Measurements from ENCODE around the gene SALL4.
"Not testable (repeated sequence)": the region's sequence is repeated elsewhere in the genome, so short reads cannot be mapped to it uniquely, and the experiment has no call there.

The SALL4 gene

GRCh38 chr20:51792960-51793359 lies 9.4 kb downstream of the SALL4 start:
- Histone ChIP-seq H3K4me3 (ENCODE audit: low read depth, low read length) (no peak overlapping the region), H3K36me3 (replicated peaks) (no peaks in the 10 kb centered on the region), H3K27ac (no peak overlapping the region), H3K27me3 (replicated peaks) (no peaks in the 10 kb centered on the region)
- TF ChIP-seq, protein P1, sequence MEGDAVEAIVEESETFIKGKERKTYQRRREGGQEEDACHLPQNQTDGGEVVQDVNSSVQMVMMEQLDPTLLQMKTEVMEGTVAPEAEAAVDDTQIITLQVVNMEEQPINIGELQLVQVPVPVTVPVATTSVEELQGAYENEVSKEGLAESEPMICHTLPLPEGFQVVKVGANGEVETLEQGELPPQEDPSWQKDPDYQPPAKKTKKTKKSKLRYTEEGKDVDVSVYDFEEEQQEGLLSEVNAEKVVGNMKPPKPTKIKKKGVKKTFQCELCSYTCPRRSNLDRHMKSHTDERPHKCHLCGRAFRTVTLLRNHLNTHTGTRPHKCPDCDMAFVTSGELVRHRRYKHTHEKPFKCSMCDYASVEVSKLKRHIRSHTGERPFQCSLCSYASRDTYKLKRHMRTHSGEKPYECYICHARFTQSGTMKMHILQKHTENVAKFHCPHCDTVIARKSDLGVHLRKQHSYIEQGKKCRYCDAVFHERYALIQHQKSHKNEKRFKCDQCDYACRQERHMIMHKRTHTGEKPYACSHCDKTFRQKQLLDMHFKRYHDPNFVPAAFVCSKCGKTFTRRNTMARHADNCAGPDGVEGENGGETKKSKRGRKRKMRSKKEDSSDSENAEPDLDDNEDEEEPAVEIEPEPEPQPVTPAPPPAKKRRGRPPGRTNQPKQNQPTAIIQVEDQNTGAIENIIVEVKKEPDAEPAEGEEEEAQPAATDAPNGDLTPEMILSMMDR (IDR thresholded peaks at IDR 0.05; ENCODE audit: low read depth, low read length, missing control alignments): no peak
- no peak for DNase-seq
- in situ Hi-C loops (cut with HindIII; ENCODE audit: low pct_ligation_motif_present, low sequenced_read_pairs): no loop called here

GRCh38 chr20:51791626-51792025 lies 10.7 kb downstream of the SALL4 start:
- Histone ChIP-seq H3K27ac (no peak overlapping the region), H3K27me3 (replicated peaks) (no peaks in the 10 kb centered on the region), H3K4me3 (ENCODE audit: low read depth, low read length) (no peak overlapping the region), H3K36me3 (replicated peaks) (no peaks in the 10 kb centered on the region)
- in situ Hi-C loops (cut with HindIII; ENCODE audit: low pct_ligation_motif_present, low sequenced_read_pairs): no loop called here
- TF ChIP-seq, protein P1 (IDR thresholded peaks at IDR 0.05; ENCODE audit: low read depth, low read length, missing control alignments): no peak
- DNase-seq: no peak

- Histone ChIP-seq H3K36me3 (replicated peaks) (no peaks in the 10 kb centered on the region), H3K27me3 (replicated peaks) (no peaks in the 10 kb centered on the region), H3K4me3 (ENCODE audit: low read depth, low read length) (no peak overlapping the region), H3K27ac (no peak overlapping the region)
- TF ChIP-seq, protein P1 (IDR thresholded peaks at IDR 0.05; ENCODE audit: low read depth, low read length, missing control alignments): no peak
- in situ Hi-C loops (cut with HindIII; ENCODE audit: low pct_ligation_motif_present, low sequenced_read_pairs): no loop called here
- DNase-seq: no peak
Measured at GRCh38 chr20:51790256-51790655, 12.1 kb downstream of the SALL4 start.

GRCh38 chr20:51789434-51789833 lies 12.9 kb downstream of the SALL4 start:
- DNase-seq: no peak
- no peaks in the 10 kb centered on the region for H3K36me3 ChIP-seq (replicated peaks)
- H3K4me3 ChIP-seq (ENCODE audit: low read depth, low read length): no peak overlapping the region
- H3K27ac ChIP-seq: no peak overlapping the region
- TF ChIP-seq, protein P1 (IDR thresholded peaks at IDR 0.05; ENCODE audit: low read depth, low read length, missing control alignments): no peak
- in situ Hi-C loops (cut with HindIII; ENCODE audit: low pct_ligation_motif_present, low sequenced_read_pairs): no loop called here
- no peaks in the 10 kb centered on the region for H3K27me3 ChIP-seq (replicated peaks)

- TF ChIP-seq, protein P1 (IDR thresholded peaks at IDR 0.05; ENCODE audit: low read depth, low read length, missing control alignments): no peak
- DNase-seq: no peak
- Histone ChIP-seq H3K36me3 (replicated peaks) (no peaks in the 10 kb centered on the region), H3K27me3 (replicated peaks) (no peaks in the 10 kb centered on the region), H3K4me3 (ENCODE audit: low read depth, low read length) (no peak overlapping the region), H3K27ac (no peak overlapping the region)
- in situ Hi-C loops (cut with HindIII; ENCODE audit: low pct_ligation_motif_present, low sequenced_read_pairs): no loop called here
Measured at GRCh38 chr20:51788822-51789221, 13.5 kb downstream of the SALL4 start.

DNA sequence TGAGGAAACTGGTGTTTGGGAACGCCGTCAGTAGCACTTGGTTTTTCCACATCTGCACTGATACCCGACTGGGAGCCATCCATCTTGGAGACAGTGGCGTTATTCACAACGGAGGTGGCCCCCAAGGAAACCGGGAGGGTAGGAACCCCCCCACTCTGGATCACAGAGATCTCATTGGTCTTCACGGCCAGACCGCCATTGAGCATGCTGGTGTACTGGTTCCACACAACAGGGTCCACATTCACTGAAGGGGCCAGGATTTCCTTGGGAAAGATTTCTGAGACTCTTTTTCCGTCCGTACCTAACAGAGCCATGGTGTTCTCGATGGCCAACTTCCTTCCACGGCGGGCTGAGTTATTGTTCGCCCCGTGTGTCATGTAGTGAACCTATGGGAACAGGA lies 18.0 kb downstream of the SALL4 start:
- in situ Hi-C loops (cut with HindIII; ENCODE audit: low pct_ligation_motif_present, low sequenced_read_pairs): no loop called here
- no peak for DNase-seq
- Histone ChIP-seq H3K27ac (no peak overlapping the region), H3K36me3 (replicated peaks) (no peaks in the 10 kb centered on the region), H3K4me3 (ENCODE audit: low read depth, low read length) (no peak overlapping the region), H3K27me3 (replicated peaks) (no peaks in the 10 kb centered on the region)
- TF ChIP-seq, protein P1 (IDR thresholded peaks at IDR 0.05; ENCODE audit: low read depth, low read length, missing control alignments): no peak

GRCh38 chr20:51778229-51778759 lies 24.0 kb downstream of the SALL4 start:
- H3K27me3 ChIP-seq (replicated peaks); H3K36me3 ChIP-seq (replicated peaks); H3K4me3 ChIP-seq (ENCODE audit: low read depth, low read length); H3K27ac ChIP-seq; in situ Hi-C loops (cut with HindIII; ENCODE audit: low pct_ligation_motif_present, low sequenced_read_pairs); DNase-seq: not testable (repeated sequence)

All from brain microvascular endothelial cell (primary cell).